ENCODE measurements around the gene KCNQ5. TPM values are rescaled to one million over a fixed set of nuclear protein-coding genes. Genes with fewer than 3 reads are reported as not detected.

The KCNQ5 gene
- total and polyA plus RNA-seq, 2 of the 8 experiments (the other 6 are each of a cell fraction or from before 2014, with no cell fraction given) = 0.83 to 1.2 TPM

- TF ChIP-seq GTF2F1 (IDR thresholded peaks at IDR 0.05; ENCODE audit: borderline replicate concordance, low read depth, low read length) = no peak
- no peak for TF ChIP-seq SUZ12 (IDR thresholded peaks at IDR 0.05; ENCODE audit: low read length)
- no peak for TF ChIP-seq SP4 (IDR thresholded peaks at IDR 0.05; ENCODE audit: low read length)
- TF ChIP-seq FOSL1 (IDR thresholded peaks at IDR 0.05; ENCODE audit: insufficient read depth, low read depth, low read length) = no peak
- TF ChIP-seq MAFK (IDR thresholded peaks at IDR 0.05; ENCODE audit: low read depth, low read length) = no peak
- no peak for TF ChIP-seq TAF1 (IDR thresholded peaks at IDR 0.05; ENCODE audit: low read depth, low read length)
These were observed 228.2 kb downstream of the KCNQ5 start (continued) for GRCh38 chr6:72850040-72850439.

Measured in H1 (cell line).